Ovary (tissue), 9 donors: ENCODE measurements around the gene CDH24. TPM values are rescaled to one million over a fixed set of nuclear protein-coding genes. Genes with fewer than 3 reads are reported as not detected.

Experiments used
- DNase-seq, 5 donors: peaks; one replicate each; pipeline ENCODE4 v3.0.0-alpha.2; 2019 to 2020
- H3K27ac ChIP-seq, 2 donors: fragments of 200-600 bp; one replicate each; pipeline versions ENCODE4 v1.5.1 to v1.8.0; 2019 to 2022
- H3K27me3 ChIP-seq: fragments of 200-600 bp; one replicate; pipeline ENCODE4 v1.8.0; 2022
- H3K36me3 ChIP-seq: fragments of 200-600 bp; sonication (generic); one replicate; pipeline ENCODE4 v1.5.1; 2019
- H3K4me1 ChIP-seq: one replicate; pipeline ENCODE4 v1.8.1; 2013; ENCODE audit warnings: mild to moderate bottlenecking, moderate library complexity; ENCODE audit not compliant: insufficient read depth
- H3K4me3 ChIP-seq: fragments of 200-600 bp; sonication (generic); one replicate; pipeline ENCODE4 v1.5.1; 2017
- H3K9me3 ChIP-seq, 2 donors: fragments of 200-600 bp in 1 of 2; sonication (generic) in 1 of 2; one replicate each; pipeline versions ENCODE4 v1.5.1 to v1.8.1; 2013 to 2019; ENCODE audit warnings: mild to moderate bottlenecking in 1 of 2, moderate library complexity in 1 of 2
- CTCF ChIP-seq, 3 donors: fragments of 450-650 bp in 2 of 3; fragments of 200-600 bp in 1 of 3; IDR thresholded peaks; one replicate each; pipeline versions ENCODE4 v1.5.1 to v1.8.0; 2016 to 2022; ENCODE audit warnings: antibody characterized with exemption in 3 of 3, mild to moderate bottlenecking in 1 of 3
- EP300 ChIP-seq: sonication (generic); formaldehyde crosslinking; IDR thresholded peaks from one replicate; pipeline ENCODE4 v1.6.1; 2017; ENCODE audit warnings: antibody characterized with exemption
- POLR2A ChIP-seq: fragments of 450-650 bp; IDR thresholded peaks from one replicate; pipeline ENCODE4 v1.6.1; 2017; ENCODE audit warnings: antibody characterized with exemption, mild to moderate bottlenecking, moderate library complexity
- whole genome bisulfite sequencing, 3 donors: extraction: QIAGEN DNeasy Blood & Tissue Kit in 1 of 3; methylation state at CpG; one replicate each; pipeline versions ENCODE4 v1.1.5 to v1.1.7; 2013 to 2017; 5-methylcytosine and 5-hydroxymethylcytosine counted together
- intact Hi-C, 4 donors: fragments of 100-400 bp; cut with DNase I; formaldehyde crosslinking; loops; one replicate each; pipeline versions ENCODE4 v1.11.0 to v1.15.1; 2022 to 2023
- polyA plus RNA-seq, 2 donors: library from polyadenylated mRNA; stranded (reverse); fragments of 200-250 nt in 1 of 2; fragments of 350-450 nt in 1 of 2; fragmentation: Illumina TruSeq in 1 of 2; extraction: RNeasy Lipid Tissue Mini Kit (QIAGEN cat#74804) in 1 of 2; gene quantifications; one replicate each; pipeline ENCODE4 v1.2.3, GENCODE V29; 2013 to 2014
- total RNA-seq, 7 donors: library from RNA; depleted of rRNA in 2 of 7; stranded (reverse); fragments of >200 nt in 2 of 7; fragmentation: NEBNext Ultra II Directional in 3 of 7; extraction: Animal tissue kit (Norgen Biotek cat#: 25700) in 3 of 7; gene quantifications; one replicate each; pipeline versions ENCODE4 v1.1.0 to v1.2.4, GENCODE V29; 2016 to 2023
- donor health status: DM: no; HTN: no; CAD: no; lungs with moderate emphysema.
- donor health status: DM: no; HTN: no; CAD: no.
- donor health status: Bipolar disorder and iron deficiency.
- donor health status: DM: yes; HTN: yes; CAD: no.
- donor health status: DM: no; HTN: no; CAD: no.
- donor health status: DM: yes; HTN: yes; CAD: no.

The CDH24 gene
- total and polyA plus RNA-seq, 9 donors, result 1.0 to 6.6 (median 2.3) TPM

GRCh38 chr14:23033801-23034497 is 23.4 kb downstream of the CDH24 start:
- no peak for TF ChIP-seq CTCF (IDR thresholded peaks at IDR 0.05)
- no peak for TF ChIP-seq POLR2A
- no peak for TF ChIP-seq EP300
- no peaks in the 10 kb centered on the region for H3K27me3 ChIP-seq
- H3K27ac ChIP-seq, result peak overlapping the region; percentile 54 to 94
- peaks cover 4% of the 10 kb centered on the region for H3K4me1 ChIP-seq
- no peak for DNase-seq
- H3K36me3 ChIP-seq, result no peaks in the 10 kb centered on the region
- WGBS, 3 donors, result 32 to 37% (median 36%) methylated on average over 17 of the region's 17 CpGs
- peak overlapping the region; percentile 66 for H3K4me3 ChIP-seq
- H3K9me3 ChIP-seq, result no peaks in the 10 kb centered on the region
- intact Hi-C loops, result no loop called here

GRCh38 chr14:23033251-23033727 is 24.0 kb downstream of the CDH24 start:
- peaks cover 4% of the 10 kb centered on the region for H3K4me1 ChIP-seq
- no peak overlapping the region for H3K4me3 ChIP-seq
- no peaks in the 10 kb centered on the region for H3K36me3 ChIP-seq
- TF ChIP-seq CTCF (IDR thresholded peaks at IDR 0.05) (no peak), EP300 (no peak), POLR2A (no peak)
- H3K9me3 ChIP-seq, result no peaks in the 10 kb centered on the region
- intact Hi-C loops, result no loop called here
- no peaks in the 10 kb centered on the region for H3K27me3 ChIP-seq
- no peak for DNase-seq
- H3K27ac ChIP-seq, result no peak overlapping the region
- 91 to 94% (median 93%) methylated on average over 10 of the region's 10 CpGs for WGBS, 3 donors

- WGBS, 3 donors, result 96 to 98% (median 97%) methylated on average over 4 of the region's 4 CpGs
- H3K27ac ChIP-seq, result no peak overlapping the region
- intact Hi-C loops, result no loop called here
- no peaks in the 10 kb centered on the region for H3K27me3 ChIP-seq
- no peak for DNase-seq
- no peak overlapping the region for H3K4me3 ChIP-seq
- H3K4me1 ChIP-seq, result peaks cover 4% of the 10 kb centered on the region
- no peaks in the 10 kb centered on the region for H3K9me3 ChIP-seq
- no peak for TF ChIP-seq EP300
- no peak for TF ChIP-seq CTCF (IDR thresholded peaks at IDR 0.05)
- no peak for TF ChIP-seq POLR2A
- no peaks in the 10 kb centered on the region for H3K36me3 ChIP-seq
Measured at GRCh38 chr14:23030936-23031335, 26.4 kb downstream of the CDH24 start.

GRCh38 chr14:23028799-23029198 is 28.5 kb downstream of the CDH24 start:
- Histone ChIP-seq H3K36me3 (no peaks in the 10 kb centered on the region), H3K4me1 (peaks cover 3% of the 10 kb centered on the region), H3K4me3 (no peak overlapping the region), H3K27ac (no peak overlapping the region), H3K9me3 (no peaks in the 10 kb centered on the region), H3K27me3 (no peaks in the 10 kb centered on the region)
- WGBS, 3 donors, result 62 to 79% (median 63%) methylated on average over 2 of the region's 2 CpGs
- intact Hi-C loops, result no loop called here
- TF ChIP-seq POLR2A (no peak), CTCF (IDR thresholded peaks at IDR 0.05) (no peak), EP300 (no peak)
- DNase-seq, result no peak
